ENCODE measurements around the gene AIM2.
"Not testable (repeated sequence)": the region's sequence is repeated elsewhere in the genome, so short reads cannot be mapped to it uniquely, and the experiment has no call there.

The AIM2 gene

GRCh38 chr1:159077120-159077961, 775 bp upstream of the AIM2 start:
- no peak for DNase-seq

GRCh38 chr1:159071970-159072582, 4.5 kb downstream of the AIM2 start:
- peak; percentile 15 for DNase-seq

- DNase-seq = no peak
Observed at GRCh38 chr1:159068886-159069285, 7.7 kb downstream of the AIM2 start.

- no peak for DNase-seq
Observed at GRCh38 chr1:159067699-159068621, 8.6 kb downstream of the AIM2 start.

- no peak for DNase-seq
Observed at GRCh38 chr1:159066108-159066507, 10.5 kb downstream of the AIM2 start.

- no peak for DNase-seq
Observed at GRCh38 chr1:159065106-159065505, 11.5 kb downstream of the AIM2 start.

GRCh38 chr1:159058751-159059150, 17.8 kb downstream of the AIM2 start:
- DNase-seq = no peak

- no peak for DNase-seq
Observed at GRCh38 chr1:159056069-159056698, 20.4 kb downstream of the AIM2 start.

- DNase-seq = no peak
Observed at GRCh38 chr1:159055181-159055641, 21.4 kb downstream of the AIM2 start.

- DNase-seq = no peak
Observed at GRCh38 chr1:159054427-159054826, 22.1 kb downstream of the AIM2 start.

- DNase-seq = no peak
Observed at GRCh38 chr1:159051436-159051835, 25.1 kb downstream of the AIM2 start.

GRCh38 chr1:159046486-159046885, 30.1 kb downstream of the AIM2 start:
- not testable (repeated sequence) for DNase-seq

- no peak for DNase-seq
Observed at GRCh38 chr1:159040893-159041724, 35.5 kb downstream of the AIM2 start.

GRCh38 chr1:159040206-159040605, 36.4 kb downstream of the AIM2 start:
- no peak for DNase-seq

GRCh38 chr1:159030877-159031447, 45.6 kb downstream of the AIM2 start:
- DNase-seq = no peak

- DNase-seq = no peak
Observed at GRCh38 chr1:159030311-159030710, 46.3 kb downstream of the AIM2 start.

- DNase-seq = not testable (repeated sequence)
Observed at GRCh38 chr1:159026841-159027240, 49.7 kb downstream of the AIM2 start.

GRCh38 chr1:159025043-159025442, 51.5 kb downstream of the AIM2 start:
- no peak for DNase-seq

- no peak for DNase-seq
Observed at GRCh38 chr1:159023723-159024122, 52.8 kb downstream of the AIM2 start.

GRCh38 chr1:159015440-159015909, 61.1 kb downstream of the AIM2 start:
- no peak for DNase-seq

- DNase-seq = no peak
Observed at GRCh38 chr1:159014851-159015250, 61.7 kb downstream of the AIM2 start.
